GM18511 (cell line): ENCODE results near the gene NUDT3.
"Not testable (repeated sequence)": the region's sequence is repeated elsewhere in the genome, so short reads cannot be mapped to it uniquely, and the experiment has no call there.

ENCODE experiments used
- ATAC-seq: cut with Tn5 transposase; IDR thresholded peaks from one replicate; pipeline ENCODE4 v1.9.1; 2021; ENCODE audit warnings: mild to moderate bottlenecking, moderate library complexity; ENCODE audit not compliant: unreplicated experiment

Gene NUDT3

DNA sequence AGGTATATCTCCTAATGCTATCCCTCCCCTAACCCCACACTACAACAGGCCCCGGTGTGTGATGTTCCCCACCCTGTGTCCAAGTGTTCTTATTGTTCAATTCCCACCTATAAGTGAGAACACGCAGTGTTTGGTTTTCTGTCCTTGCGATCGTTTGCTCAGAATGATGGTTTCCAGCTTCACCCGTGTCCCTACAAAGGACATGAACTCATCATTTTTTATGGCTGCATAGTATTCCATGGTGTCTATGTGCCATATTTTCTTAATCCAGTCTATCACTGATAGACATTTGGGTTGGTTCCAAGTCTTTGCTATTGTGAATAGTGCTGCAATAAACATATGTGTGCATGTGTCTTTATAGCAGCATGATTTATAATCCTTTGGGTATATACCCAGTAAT lies 20.6 kb downstream of the NUDT3 start:
- ATAC-seq, result not testable (repeated sequence)

GRCh38 chr6:34370361-34370760 lies 22.1 kb downstream of the NUDT3 start:
- ATAC-seq, result no peak

DNA sequence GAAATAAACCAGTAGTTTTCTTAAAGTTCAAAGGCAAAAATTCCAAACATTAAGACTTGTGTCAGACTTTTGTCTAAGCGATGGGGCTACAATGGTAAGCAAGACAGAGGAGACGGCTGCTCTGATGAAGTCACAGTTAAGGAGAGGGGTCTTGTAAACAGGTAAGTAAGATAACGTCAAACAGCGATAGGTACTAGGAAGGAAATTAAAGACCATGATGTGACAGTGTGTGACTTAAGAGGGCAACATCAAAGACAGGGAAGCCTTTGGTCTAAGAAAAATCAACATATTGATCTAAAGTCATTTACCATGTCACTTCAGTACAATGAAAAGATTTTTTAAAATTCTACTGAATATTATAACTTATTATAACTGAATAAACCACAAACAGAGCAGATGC lies 23.1 kb downstream of the NUDT3 start:
- ATAC-seq, result no peak

- no peak for ATAC-seq
Measured at GRCh38 chr6:34366639-34366921, 25.9 kb downstream of the NUDT3 start.

DNA sequence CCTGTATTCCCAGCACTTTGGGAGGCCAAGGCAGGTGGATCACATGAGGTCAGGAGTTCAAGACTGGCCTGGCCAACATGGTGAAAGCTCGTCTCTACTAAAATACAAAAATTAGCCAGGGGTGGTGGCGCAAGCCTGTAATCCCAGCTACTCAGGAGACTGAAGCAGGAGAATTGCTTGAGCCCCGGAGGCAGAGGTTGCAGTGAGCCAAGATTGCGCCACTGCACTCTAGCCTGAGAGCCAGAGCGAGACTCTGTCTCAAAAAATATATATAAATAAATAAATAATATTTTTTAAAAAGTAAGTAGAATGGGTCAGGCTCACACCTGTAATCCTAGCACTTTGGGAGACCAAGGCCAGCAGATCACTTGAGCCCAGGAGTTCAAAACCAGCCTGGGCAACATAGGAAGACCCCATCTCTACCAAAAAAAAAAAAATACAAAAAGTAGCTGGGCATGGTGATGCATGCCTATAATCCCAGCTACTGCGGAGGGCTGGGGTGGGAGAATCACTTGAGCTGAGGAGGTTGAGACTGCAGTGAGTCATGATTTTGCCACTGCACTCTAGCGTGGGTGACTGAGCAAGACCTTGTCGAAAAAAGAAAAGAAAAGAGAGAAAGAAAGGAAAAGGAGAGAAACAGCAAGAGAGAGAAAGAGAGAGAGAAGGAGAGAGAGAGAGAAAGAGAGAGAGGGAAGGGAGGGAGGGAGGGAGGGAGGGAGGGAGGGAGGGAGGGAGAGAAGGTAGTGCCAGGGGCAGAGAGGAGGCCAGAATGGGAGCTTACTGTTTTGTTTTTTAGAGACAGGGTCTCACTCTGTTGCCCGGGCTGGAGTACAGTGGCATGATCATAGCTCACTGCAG lies 26.5 kb downstream of the NUDT3 start:
- not testable (repeated sequence) for ATAC-seq

DNA sequence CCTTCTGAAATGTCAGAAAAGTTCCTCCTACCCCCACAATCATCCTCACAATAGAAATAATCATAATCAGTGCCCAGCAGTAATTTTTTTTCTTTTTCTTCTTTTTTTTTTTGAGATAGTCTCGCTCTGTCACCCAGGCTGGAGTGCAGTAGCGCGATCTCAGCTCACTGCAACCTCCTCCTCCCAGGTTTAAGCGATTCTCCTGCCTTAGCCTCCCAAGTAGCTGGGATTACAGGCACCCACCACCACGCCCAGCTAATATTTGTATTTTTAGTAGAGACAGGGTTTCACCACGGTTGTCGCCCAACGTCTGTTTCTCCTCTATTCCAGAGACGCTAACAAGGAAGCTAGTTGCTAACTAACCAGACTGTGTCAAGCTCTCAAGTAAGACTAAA lies 28.8 kb downstream of the NUDT3 start:
- not testable (repeated sequence) for ATAC-seq

GRCh38 chr6:34362909-34363680 lies 29.4 kb downstream of the NUDT3 start:
- ATAC-seq, result no peak

DNA sequence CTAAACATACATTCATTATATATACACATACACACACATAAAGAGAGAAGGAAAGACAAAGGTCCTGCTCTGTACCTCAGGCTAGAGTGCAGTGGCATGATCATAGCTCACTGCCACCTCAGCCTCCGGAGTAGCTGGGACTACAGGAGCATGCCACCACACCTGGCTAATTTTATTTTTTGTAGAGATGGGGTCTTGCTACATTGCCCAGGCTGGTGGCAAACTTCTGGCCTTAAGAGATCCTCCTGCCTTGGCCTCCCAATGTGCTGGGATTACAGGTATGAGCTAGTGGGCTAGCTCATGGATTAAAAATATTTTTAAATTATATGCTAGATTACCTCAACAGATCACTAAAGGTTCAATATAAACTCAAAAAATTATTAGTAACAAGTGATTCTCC lies 30.3 kb downstream of the NUDT3 start:
- ATAC-seq, result no peak

DNA sequence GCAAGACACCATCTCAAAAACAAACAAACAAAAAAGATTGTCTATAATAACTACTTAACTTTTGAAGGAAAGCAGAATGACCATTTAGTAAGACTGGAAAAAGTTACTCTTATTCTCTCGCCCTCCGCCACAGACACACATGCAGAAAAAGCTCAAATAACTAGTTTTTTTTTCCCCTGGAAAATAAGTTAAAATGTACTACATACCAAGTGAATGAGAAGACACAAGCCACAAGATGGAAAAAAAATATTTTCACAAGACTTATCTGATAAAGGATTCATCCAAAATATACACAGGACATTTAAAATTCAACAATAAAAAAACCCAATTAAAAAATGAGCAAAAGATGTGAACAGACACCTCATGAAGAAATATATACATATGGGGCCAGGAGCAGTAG lies 31.9 kb downstream of the NUDT3 start:
- no peak for ATAC-seq

- no peak for ATAC-seq
Measured at GRCh38 chr6:34359418-34360158, 32.9 kb downstream of the NUDT3 start.

DNA sequence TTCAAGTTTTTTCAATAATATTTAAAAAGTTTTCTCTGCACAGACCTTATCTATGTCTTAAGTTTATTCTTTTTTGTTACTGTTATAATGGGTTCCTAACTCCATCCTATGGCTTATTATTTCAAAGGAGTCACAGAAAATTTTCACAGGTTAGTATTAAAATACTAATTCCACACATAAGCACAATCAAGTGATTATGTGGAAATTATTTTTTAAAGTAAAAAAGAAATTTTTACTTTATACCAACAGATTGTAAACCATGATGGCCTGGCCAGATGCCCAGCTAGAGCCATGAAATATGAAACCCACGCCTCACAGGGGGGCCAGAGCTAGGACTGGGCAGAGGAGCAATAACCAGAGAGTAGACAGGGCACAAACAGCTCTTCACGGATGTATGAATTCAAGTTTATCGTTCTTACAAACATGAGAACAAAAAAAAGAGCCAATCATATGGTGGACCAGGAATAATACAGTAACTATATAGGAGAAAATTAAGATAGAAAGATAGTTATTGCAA lies 34.0 kb downstream of the NUDT3 start:
- no peak for ATAC-seq

DNA sequence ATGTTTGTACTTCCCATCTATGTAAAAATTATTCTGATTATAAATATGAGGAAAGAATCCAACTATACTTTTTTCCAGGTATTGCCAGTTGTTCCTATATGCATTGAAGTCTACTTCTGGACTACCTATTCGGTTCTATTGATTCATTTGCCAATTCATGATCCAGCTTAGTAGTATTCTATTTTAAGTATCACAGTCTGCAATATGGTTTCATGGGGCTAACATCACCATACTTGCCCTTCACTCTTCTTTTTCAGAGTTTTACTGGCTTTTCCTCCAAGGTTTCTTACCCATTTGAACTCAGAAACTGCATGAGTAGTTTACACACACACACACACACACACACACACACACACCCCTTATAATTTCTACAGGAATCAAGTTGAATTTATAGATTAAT lies 34.5 kb downstream of the NUDT3 start:
- ATAC-seq, result no peak

DNA sequence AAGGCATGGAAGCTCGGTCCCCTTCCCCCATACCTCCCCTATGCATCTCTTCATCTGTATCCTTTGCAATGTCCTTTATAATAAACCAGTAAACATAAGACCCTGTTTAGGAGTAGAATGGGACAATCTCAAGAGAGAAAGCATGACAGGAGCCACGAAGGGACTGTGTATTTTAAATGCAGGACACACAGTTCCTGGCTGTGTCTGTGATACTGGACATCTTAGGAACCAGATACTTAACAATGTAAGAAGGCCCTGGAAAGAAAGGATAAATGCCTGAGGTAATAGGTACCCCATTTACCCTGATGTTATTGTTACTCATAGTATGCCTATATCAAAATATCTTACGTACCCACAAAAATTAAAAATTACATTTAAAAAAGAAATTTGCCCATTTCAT lies 36.6 kb downstream of the NUDT3 start:
- no peak for ATAC-seq

- ATAC-seq, result not testable (repeated sequence)
Measured at GRCh38 chr6:34354230-34354629, 38.2 kb downstream of the NUDT3 start.

- ATAC-seq, result not testable (repeated sequence)
Measured at GRCh38 chr6:34353530-34353929, 38.9 kb downstream of the NUDT3 start.

DNA sequence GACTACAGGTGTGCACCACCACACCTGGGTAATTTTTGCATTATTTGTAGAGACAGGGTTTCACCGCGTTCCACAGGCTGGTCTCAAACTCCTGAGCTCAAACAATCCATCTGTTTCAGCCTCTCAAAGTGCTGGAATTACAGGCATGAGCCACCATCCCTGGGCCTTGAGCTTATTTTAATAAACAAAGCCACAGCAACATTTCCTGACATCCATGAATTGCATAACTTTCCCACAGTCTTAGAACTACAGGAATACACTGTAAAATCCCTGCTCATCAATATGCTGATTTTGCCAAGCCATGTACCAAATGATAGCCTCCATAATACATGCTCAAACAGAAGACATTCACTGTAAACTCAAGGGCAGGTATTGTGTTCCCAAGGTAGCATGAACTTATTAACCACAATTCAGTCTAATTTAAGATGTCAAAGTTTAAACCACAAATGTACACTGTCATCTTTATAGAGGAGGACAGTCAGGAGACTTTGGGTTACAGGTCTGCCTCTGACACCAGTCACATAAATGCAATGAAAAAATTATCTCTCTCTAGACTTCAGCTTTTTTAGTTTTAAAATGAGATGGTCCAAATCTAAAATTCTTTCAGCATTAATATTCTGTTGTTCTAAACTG lies 40.0 kb downstream of the NUDT3 start:
- no peak for ATAC-seq

DNA sequence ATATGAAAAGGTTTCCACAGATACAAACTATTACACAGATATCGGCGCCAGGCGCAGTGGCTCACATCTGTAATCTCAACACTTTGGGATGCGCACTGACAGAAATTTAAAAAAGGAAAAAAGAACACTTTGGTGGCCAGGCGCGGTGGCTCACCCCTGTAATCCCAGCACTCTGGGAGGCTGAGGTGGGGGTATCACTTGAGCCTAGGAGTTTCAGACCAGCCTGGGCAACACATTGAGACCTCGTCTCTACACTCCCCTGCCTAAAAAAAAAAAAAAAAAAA lies 41.6 kb downstream of the NUDT3 start:
- no peak for ATAC-seq

- ATAC-seq, result no peak
Measured at GRCh38 chr6:34350137-34350933, 42.1 kb downstream of the NUDT3 start.

GRCh38 chr6:34349211-34349610 lies 43.3 kb downstream of the NUDT3 start:
- no peak for ATAC-seq

- ATAC-seq, result no peak
Measured at GRCh38 chr6:34347303-34347702, 45.2 kb downstream of the NUDT3 start.
